Esophagus mucosa (tissue), 1 donor: ENCODE results near the gene OLFM3. TPM values are rescaled to one million over a fixed set of nuclear protein-coding genes. Genes with fewer than 3 reads are reported as not detected.

ENCODE experiments used
- ATAC-seq: fragments of 200-7000 bp; cut with Tn5 transposase; one replicate; pipeline ENCODE4 v1.9.1; 2020
- total RNA-seq: library from RNA; stranded (reverse); gene quantifications from one replicate; pipeline ENCODE4 v1.2.4, GENCODE V29; 2023
- donor health status: DM: yes; HTN: yes; CAD: no.

OLFM3 gene
- total RNA-seq, 1 donor from 2014 or later = not detected

DNA sequence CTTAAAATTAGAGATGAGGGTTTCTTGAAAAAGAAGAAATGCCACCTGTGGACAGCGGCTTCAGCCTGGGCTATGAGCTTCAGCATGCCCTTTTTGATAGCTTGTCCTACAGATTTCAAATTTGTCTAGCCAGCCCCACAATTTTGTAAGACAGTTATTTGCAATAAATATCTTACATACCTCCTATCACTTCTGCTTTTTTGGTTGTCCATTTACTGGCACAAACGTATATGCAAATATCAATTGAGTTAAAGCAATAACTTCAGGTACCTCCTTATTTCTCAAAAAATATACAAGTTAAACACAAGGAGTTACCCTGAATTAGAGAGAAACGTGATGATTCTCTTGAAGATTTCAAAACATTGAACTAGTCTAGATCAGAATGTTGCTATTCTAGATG lies 53.5 kb downstream of the OLFM3 start:
- ATAC-seq = no peak

DNA sequence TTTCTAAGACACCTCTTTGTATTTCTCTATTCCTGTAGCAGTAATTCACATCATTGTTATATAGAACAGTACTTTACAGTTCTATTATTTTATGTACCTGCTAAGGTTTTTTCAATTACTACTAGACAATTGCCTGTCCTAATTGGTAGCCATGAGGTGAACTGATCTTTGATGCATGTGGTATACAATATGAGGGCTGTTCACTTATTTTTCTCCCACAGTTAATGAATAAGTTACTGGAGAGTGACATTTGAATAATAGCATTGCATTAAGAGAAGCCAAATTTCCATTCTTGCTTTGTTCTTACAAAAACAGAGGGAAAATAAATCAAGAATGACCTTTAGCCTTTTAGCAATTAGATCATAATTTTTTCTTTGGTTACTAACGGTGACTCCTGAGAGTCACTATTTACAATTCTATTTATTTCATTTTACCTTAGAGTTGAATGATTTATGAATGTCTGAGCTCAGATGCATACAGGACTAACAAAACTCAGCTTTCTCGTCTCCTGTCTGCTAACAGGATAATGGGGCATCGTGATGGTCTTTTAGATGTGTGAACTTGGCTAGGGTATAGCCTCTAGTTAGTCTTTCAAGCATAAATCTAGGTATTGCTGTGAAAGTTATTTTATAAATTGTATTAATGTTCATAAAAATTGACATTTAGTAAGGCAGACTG lies 54.1 kb downstream of the OLFM3 start:
- no peak for ATAC-seq

DNA sequence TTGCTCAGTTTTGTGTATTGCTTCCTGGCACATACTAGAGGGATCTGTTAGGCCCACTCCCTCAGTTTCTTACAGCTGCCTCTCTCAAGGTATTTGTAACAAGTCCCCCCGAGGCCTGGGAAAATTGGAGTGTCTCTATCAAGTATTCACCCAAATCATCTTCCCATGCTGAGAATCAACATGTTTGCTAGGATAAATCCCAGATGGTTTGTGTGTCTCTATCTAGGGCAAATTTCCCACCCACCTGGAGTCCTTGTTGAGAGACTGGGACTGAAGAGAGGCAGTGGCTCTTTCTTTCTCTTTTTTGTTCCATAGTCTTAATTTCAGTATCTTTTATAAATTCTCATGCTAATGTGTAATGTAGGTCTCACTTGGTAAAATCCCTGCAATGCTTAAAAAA lies 58.0 kb downstream of the OLFM3 start:
- no peak for ATAC-seq

DNA sequence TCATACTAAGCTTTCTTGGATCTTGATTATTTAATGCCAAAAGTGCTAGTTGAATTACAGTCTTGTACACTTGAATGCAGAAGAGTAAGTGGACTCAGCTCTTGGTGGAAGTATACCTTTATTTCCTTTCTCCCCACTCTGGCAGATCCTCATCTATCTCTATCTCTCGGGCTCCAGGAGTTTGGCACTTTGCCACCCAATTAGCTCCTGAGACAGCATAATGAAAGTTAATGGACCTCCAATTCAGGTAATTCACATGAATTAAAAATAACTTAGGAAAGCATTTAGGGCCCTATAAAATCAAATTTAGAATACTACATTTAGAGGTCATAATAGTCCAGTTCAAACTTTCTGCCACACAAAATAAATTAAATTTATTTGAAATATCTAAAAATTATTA lies 67.4 kb downstream of the OLFM3 start:
- no peak for ATAC-seq

DNA sequence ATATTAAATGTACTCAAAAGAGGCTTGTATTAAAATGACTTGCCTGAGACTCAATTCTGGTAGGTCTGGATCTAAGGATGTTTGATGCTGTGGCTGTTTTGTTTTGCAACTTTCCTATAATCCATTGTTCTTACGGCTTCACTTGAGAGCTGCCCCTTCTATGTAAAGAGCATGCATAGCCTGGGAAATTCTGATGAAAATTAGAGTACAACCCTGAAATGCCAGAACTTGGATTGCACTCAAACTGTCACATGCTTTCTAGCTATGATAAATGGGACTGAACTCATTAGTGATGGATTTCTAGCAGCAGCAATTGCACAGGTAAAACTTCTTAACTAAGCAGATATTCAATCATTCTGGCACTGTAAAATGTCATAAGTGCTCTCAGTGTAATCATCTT lies 67.9 kb downstream of the OLFM3 start:
- ATAC-seq = no peak

DNA sequence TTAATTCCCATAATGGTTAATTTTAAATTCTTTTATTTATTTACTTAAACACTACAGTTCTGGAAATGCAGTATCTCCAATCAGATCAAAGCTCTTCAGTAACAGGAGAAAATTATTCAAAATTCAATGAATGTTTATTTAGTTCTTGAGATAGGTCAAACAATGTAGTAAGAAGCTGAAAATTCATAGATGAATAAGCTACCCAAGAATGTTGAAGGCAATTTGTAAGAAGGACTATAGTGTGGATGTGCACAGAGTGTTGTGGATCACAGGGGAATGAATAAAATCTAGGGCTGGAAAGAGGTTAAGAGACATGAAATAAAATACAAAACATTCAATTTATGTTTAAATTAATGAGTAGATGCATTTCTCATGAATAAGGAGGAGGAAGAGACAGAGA lies 72.0 kb downstream of the OLFM3 start:
- no peak for ATAC-seq

DNA sequence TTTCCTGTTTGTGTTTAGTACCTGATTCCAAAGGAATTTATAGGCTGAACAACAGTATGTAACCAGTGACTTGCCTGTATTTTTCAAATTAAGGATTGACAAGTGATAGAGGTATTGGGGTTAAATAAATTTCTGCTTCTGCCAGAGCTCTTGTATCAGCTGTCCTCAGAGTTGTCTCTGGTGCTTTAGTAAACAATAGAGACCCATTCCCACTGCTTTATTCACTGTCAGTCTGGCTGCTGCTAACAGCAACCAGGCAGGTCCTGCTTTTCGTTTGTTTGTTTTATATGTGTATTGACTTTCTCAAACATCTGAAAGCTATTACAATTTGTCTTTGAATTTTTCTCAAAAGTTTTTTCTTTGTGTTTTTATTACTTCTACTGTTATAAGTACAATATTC lies 76.1 kb downstream of the OLFM3 start:
- ATAC-seq = no peak

DNA sequence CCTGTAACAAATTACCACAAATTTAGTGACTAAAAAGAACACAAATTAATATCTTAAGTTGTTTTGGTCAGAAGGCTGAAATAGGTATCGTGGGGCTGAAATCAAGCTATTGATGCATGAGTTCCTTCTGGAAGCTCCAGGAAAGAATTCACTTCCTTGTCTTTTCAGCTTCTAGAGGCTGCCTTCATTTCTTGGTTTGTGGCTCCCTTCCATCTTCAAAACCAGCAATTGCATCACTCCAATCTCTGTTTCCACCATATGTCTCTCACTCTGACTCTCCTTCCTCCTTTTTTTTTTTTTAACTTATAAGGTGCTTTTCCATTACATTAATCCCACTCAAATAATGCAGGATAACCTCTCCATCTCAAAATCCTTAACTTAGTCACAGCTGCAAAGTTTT lies 78.4 kb downstream of the OLFM3 start:
- no peak for ATAC-seq

DNA sequence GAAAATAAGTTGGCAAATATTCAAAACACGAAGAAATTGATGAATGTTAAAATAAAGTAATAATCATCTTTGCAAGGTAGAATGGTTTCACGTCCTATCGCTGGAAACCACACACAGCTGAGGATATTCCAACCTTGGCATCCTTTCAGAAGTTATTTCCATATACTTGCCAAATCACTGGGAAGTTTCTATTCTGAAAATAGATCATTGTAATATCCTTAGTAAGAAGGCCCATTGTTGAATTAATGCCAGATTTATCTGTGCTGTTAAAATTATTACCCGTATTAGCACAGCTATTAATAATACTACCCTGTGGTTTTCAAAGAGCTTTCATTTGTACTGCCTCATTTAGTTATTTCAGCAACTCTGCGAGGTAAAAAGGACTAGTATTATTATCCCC lies 81.1 kb downstream of the OLFM3 start:
- ATAC-seq = no peak

DNA sequence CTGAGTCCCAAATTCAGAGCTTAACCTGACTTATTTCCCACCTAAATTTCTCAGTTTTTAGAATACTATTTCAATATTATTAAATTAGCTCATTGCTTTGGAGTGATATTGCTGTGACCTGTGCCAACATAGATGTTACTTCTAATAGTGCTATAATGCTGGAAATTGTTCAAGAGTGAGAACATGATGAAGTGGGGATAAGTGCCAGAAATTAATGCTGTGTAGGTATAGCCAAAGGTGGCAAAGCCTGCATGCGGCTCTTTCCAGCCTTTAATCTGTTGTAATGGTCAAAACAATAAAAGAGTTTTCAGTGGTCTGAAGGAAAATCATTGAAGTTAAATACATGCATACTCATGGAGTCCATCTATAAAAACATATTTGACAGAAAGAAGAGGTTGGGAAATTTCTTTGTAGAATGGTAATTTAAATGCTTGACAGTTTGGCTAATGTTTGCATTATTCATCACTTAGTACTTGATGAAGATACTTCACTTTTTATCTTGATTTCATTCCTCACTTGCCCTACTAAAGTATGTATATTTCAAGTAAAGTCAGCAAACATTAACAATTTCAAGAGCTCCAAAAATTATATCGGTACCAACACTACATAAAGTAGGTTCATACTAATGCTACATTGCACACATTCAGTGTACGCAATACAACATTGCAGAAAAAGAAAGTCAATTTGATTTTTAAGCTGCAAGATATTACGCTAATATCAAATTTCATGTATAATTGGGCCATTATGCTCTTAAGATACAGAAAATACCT lies 82.1 kb downstream of the OLFM3 start:
- no peak for ATAC-seq

DNA sequence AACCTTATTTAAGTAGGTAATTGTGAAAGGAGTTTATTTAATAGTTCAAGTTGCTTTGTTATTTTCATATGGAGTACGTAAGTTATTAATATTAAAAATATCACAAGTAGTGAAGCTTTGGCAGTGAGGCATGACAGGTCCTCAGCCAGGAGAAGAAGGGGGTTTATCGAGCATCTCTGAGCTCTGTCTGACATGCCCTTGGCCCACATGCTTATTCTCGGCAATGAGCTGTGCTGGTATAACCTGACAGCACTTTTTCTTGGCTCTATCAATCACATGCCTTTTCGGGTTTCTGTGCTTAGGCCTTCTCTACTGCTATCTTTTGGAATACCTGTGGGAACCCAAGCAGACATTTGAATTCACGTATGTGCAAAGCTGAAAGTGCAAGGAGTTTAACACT lies 84.8 kb downstream of the OLFM3 start:
- ATAC-seq = no peak

DNA sequence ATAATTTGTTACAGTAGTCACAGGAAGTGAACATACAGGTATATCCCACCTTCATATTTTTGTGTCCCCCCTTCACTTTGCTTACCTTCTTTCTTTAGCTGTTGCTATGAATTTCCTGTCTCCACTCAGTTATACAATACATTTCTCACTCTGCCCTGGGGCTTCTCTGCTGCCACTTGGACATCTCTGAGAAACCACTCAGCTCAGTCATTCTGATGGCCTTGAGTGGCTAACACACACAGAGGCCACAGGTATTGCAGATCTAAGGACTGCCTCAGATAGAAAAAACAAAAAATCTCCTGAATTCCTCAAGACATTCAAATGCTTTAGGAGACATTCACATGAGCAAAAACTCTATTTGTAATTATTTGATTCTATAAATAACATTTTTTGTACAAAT lies 87.7 kb downstream of the OLFM3 start:
- ATAC-seq = no peak

DNA sequence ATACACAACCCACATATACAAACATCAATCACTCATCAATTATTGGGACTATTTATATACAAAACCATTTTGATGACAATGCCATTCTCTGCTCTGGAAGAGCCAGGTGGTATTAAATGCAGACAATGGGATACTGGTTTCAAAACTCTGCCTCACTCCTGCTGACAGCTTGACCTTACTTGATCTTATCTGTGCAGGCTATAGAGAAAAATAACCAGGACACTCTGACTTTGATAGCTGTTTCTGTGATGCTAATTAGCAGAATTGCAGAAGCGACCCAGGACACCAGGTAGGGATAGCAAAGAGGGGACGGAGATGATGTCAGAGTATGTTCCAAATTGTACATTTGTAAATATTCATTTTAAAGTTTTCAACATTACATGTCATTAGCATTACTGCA lies 89.5 kb downstream of the OLFM3 start:
- ATAC-seq = no peak

DNA sequence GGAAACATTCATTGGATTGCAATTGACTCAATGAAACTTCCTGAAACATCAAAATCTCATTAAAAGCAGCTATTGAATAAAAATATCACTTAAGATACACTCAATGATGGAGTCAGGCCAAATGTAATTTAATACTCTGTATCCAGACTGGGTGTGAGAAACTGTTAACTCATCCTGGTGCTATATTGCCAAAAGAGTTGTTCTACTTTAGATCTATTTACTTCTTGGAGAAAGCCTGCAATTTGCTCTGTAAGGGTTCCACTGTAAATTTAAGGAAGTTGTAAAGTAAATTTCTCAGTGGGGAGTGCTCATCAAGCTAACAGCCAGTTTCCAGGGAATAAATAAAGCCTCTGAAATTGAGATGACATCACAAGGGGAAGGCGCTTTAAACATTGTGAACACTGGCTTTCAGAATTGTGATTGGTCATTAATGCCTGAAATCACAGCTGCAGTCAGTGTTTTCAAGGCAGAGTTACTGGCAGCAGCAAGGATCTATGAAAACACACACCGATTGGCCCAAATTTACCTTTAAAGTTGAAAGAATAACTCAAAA lies 91.4 kb downstream of the OLFM3 start:
- ATAC-seq = no peak

DNA sequence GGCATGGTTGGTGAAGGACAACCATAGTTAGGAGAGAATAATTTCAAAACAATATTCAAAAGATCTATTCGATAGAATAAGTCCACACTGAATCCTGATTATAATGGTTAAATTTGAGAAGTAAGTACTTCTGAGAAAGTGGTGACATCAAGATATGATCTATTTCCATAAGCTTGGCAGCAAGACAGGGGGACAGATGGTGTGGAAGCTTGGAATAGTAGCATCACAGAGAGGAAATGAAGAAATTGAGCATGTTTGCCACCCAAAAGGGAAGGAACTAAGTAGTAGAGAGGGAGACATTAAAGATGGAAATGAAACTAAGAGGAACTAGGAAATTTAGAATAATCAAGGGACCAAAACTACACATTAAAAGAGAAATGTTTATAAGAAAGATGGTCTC lies 94.5 kb downstream of the OLFM3 start:
- ATAC-seq = no peak

DNA sequence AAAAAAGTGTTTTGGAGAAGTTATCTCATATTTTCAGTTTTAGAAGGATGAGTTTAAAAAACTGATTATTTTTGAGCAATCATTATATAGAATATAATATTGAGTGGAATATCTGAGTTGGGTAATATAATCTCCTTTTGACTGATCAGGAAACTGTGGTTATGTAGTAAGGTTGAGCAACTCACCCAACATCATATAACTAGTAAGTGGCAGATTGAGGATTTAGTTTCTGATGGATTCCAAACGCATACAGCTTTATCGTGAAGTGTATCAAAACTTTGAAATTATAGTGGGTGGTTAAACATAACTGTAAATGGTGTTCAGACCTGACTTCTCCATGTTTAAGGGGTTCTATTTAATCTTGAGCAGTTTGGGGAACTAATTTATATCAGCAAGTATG lies 98.6 kb downstream of the OLFM3 start:
- no peak for ATAC-seq

DNA sequence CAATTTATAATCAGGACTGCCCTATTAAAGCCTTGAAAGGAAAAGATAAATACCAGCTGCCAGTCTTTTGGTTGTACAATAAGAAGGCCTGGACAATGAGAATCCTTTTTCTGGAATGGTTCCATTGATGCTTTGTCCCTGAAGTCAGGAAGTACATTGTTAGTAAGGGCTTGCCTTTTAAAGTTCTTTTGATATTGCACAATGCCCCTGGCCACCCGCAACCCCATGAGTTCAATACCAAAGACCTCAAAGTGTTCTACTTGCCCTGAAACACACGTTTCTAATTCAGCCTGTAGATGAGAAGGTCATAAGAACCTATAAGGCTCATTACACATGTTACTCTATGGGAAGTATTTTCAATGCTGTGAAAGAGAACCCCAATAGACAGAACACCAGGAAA lies 112.1 kb downstream of the OLFM3 start:
- no peak for ATAC-seq

DNA sequence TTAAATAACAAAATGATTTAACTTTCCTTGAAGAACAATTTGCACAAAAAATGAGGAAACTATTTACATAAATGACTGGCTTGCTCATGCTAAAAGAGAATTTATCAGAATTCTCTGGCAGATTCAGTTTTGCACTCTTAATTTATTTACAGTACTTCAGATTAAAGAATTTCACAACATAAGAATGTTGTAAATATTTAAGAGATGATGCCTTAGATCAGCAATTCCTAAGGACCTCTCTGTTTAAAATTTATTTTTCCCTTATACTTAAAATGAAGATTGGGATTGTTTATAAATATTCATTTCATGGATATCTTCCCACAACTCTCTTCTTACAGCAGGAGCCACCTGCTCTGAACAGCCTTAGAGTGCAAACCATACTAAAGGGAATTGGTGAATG lies 120.8 kb downstream of the OLFM3 start:
- no peak for ATAC-seq

DNA sequence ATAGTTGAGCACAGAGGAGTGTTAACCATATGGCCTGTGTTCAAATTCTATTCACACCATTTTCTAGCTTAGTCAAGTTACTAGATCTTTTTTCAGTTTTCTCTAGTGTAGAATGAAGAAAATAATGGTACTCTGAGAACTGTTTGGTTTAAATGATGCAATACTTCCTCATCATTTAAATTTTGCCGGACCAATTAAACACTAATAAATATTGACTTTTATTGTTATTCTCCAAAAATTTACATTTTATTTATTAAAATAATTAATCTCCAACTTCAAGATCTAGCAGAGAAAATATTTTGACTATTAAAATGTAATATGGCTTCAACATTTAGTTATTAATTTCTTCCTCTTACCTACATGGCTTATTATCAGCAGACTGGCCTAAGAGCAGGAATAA lies 123.1 kb downstream of the OLFM3 start:
- ATAC-seq = no peak

DNA sequence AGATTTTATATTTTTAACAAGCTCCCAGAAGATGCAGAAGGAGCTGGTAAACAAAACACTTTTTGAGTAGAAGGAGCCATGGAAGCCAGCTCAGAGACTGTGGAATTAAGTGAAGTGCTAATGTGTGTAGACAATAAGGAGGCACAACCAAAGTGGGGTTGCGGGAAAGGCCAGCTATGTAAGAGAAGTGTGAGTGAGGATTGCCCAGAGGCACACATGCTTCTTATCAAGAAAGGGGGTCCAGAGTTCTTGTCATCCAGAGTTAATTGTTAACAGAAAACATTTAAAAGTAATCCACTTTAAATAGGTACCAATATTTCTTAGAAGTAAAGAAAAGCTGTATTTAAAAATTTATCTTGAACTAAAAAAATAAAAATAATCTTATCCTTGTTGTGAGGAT lies 136.8 kb downstream of the OLFM3 start:
- ATAC-seq = no peak

DNA sequence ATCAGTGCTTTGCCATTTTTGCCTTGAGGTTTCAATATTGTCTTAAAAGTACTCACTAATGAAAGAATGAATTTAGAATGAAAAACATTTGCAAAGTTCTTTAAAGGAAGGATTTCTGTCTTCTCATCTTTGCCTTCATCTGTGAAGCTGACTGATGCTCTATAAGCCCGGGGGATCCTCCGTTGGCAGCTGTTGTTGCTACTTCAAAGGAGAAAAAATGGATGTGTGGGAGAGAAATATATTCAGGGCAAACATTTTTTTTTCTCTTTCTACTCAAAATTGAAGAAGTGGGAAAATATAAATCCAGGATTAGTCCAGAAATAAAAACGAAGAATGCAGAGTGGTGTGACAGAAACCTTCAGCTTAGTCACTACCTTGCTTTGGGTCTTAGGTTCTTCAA lies 142.5 kb downstream of the OLFM3 start:
- no peak for ATAC-seq

DNA sequence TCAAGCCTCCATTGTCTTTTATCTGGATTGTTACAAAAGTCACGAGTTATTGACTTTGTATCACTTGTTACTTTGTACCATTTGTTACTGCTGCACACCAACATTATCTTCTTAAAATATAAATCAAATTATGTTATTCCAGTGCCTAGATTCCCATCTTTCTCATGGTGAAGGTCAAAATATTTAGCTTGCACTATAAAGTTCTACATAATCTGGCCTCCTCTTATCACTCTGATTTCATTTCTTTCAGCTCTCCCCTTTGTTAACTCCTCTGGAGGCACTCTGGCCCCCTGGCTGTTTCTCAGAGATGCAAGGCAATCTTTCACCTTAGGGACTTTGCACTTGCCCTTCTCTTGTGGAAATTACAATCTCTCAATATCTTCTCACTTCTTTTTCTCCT lies 143.8 kb downstream of the OLFM3 start:
- ATAC-seq = no peak

DNA sequence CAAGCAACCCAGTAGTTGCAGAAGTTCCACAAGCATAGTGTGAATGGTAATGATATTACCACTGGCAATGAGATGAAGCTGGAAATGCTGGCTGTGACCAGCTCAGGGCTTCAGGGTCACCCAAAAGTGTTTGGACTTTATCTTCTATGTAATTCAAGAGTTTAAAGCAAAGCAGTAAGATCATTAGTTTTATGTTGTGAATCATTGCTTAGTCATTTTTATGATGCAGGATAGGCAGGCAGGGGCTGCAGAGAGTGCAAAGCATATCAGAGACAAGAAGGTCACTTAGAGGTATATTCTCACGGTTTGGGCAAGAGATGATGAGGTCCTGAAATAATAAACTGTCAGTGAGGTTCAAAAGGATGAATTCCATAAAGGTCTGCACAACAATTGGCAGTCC lies 147.4 kb downstream of the OLFM3 start:
- no peak for ATAC-seq

DNA sequence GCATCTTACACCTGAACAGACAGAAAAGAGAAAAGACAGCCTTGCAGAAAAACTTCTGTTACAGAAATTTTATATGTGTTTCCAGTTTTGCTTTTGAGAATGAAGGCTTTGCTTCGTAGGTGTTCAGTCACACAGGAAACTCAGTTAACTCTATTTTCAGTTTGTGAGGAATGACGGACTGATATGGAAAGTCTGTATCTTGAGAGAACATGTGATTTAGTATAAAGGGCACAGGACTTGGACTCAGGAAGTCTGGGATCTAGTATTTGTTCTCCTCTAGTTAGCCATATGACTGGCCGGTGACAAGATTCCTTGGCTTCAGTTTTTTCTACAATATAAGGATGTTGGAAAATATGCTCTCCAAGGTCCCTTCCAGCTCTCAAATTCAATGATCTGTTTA lies 149.1 kb downstream of the OLFM3 start:
- no peak for ATAC-seq
